Hepatocyte (in vitro differentiated cells): ENCODE results near the gene CYB561. TPM values are rescaled to one million over a fixed set of nuclear protein-coding genes. Genes with fewer than 3 reads are reported as not detected.

ENCODE experiments used
- DNase-seq: peaks from one replicate; pipeline ENCODE4 v3.0.0-alpha.2; 2016; ENCODE audit warnings: low spot score
- H2AFZ ChIP-seq: fragments of 200-600 bp; sonication (generic); 2 replicates; pipeline ENCODE4 v1.6.0; 2016; ENCODE audit warnings: antibody characterized with exemption, mild to moderate bottlenecking
- H3K27ac ChIP-seq: fragments of 200-600 bp; sonication (generic); 2 replicates; pipeline ENCODE4 v1.5.1; 2016; ENCODE audit warnings: mild to moderate bottlenecking
- H3K27me3 ChIP-seq: fragments of 200-600 bp; sonication (generic); 2 replicates; pipeline ENCODE4 v1.6.1; 2016
- H3K36me3 ChIP-seq: fragments of 200-600 bp; sonication (generic); replicated peaks from 2 replicates; pipeline ENCODE4 v1.5.1; 2016; ENCODE audit warnings: low read depth; ENCODE audit not compliant: insufficient read depth
- H3K4me1 ChIP-seq: fragments of 200-600 bp; sonication (generic); 2 replicates; pipeline ENCODE4 v1.5.1; 2016; ENCODE audit warnings: mild to moderate bottlenecking, moderate library complexity; ENCODE audit not compliant: insufficient read depth
- H3K4me2 ChIP-seq: fragments of 200-600 bp; sonication (generic); 2 replicates; pipeline ENCODE4 v1.6.0; 2016
- H3K4me3 ChIP-seq: fragments of 200-600 bp; sonication (generic); 2 replicates; pipeline ENCODE4 v1.5.1; 2016; ENCODE audit warnings: mild to moderate bottlenecking
- H3K79me2 ChIP-seq: fragments of 200-600 bp; sonication (generic); 2 replicates; pipeline ENCODE4 v1.6.0; 2017; ENCODE audit warnings: mild to moderate bottlenecking
- H3K9me2 ChIP-seq: fragments of 200-600 bp; sonication (generic); replicated peaks from 2 replicates; pipeline ENCODE4 v1.6.0; 2017; ENCODE audit warnings: mild to moderate bottlenecking; ENCODE audit not compliant: insufficient read depth
- H3K9me3 ChIP-seq: fragments of 200-600 bp; sonication (generic); 2 replicates; pipeline ENCODE4 v1.5.1; 2016; ENCODE audit warnings: low read depth, mild to moderate bottlenecking
- H4K20me1 ChIP-seq: fragments of 200-600 bp; sonication (generic); 2 replicates; pipeline ENCODE4 v1.6.0; 2016; ENCODE audit warnings: mild to moderate bottlenecking; ENCODE audit not compliant: insufficient read depth, poor library complexity, severe bottlenecking
- CTCF ChIP-seq: fragments of 200-600 bp; sonication (generic); IDR thresholded peaks from 2 replicates; pipeline ENCODE4 v1.5.1; 2016; ENCODE audit warnings: antibody characterized with exemption, mild to moderate bottlenecking; ENCODE audit not compliant: poor library complexity
- EZH2 ChIP-seq: fragments of 200-600 bp; sonication (generic); IDR thresholded peaks from 2 replicates; pipeline ENCODE4 v1.6.1; 2016; ENCODE audit warnings: antibody characterized with exemption, mild to moderate bottlenecking, borderline replicate concordance
- EZH2phosphoT487 ChIP-seq: fragments of 200-600 bp; sonication (generic); IDR thresholded peaks from one replicate; pipeline ENCODE4 v1.6.1; 2018; ENCODE audit warnings: antibody characterized with exemption, mild to moderate bottlenecking, low read depth, moderate library complexity; ENCODE audit not compliant: unreplicated experiment, severe bottlenecking
- WGBS: methylation state at CpG from one replicate; pipeline ENCODE4 v1.1.6; 2016; ENCODE audit warnings: low lambda C conversion rate; ENCODE audit errors: missing lambda C conversion rate; 5-methylcytosine and 5-hydroxymethylcytosine counted together
- polyA plus RNA-seq: library from polyadenylated mRNA; unstranded; fragments of >200 nt; fragmentation: Nextera tagmentation; extraction: Ambion mirVana; gene quantifications from 2 replicates; pipeline ENCODE4 v1.2.1, GENCODE V29; 2016
- total RNA-seq: library from RNA; depleted of rRNA; stranded (reverse); fragments of >200 nt; gene quantifications from 2 replicates; pipeline ENCODE4 v1.2.3, GENCODE V29; 2014

The CYB561 gene
- total and polyA plus RNA-seq, 2 experiments from 2014 or later: 12.9 to 20.2 TPM

GRCh38 chr17:63423251-63423950 lies 22.7 kb downstream of the CYB561 start:
- Histone ChIP-seq H3K9me3 (no peaks in the 10 kb centered on the region), H3K4me1 (no peaks in the 10 kb centered on the region), H4K20me1 (no peaks in the 10 kb centered on the region), H3K36me3 (no peaks in the 10 kb centered on the region), H3K4me2 (no peak overlapping the region), H3K9me2 (no peaks in the 10 kb centered on the region), H3K27ac (no peak overlapping the region), H3K79me2 (no peaks in the 10 kb centered on the region), H3K4me3 (no peak overlapping the region), H2AFZ (no peak overlapping the region), H3K27me3 (no peaks in the 10 kb centered on the region)
- DNase-seq: no peak
- TF ChIP-seq EZH2phosphoT487 (no peak), EZH2 (no peak), CTCF (no peak)
- WGBS: 86% methylated on average over 11 of the region's 11 CpGs

GRCh38 chr17:63421681-63422645 lies 24.1 kb downstream of the CYB561 start:
- Histone ChIP-seq H4K20me1 (no peaks in the 10 kb centered on the region), H3K79me2 (no peaks in the 10 kb centered on the region), H3K36me3 (no peaks in the 10 kb centered on the region), H3K27me3 (no peaks in the 10 kb centered on the region), H2AFZ (no peak overlapping the region), H3K4me1 (no peaks in the 10 kb centered on the region), H3K9me2 (no peaks in the 10 kb centered on the region), H3K9me3 (no peaks in the 10 kb centered on the region), H3K4me2 (no peak overlapping the region), H3K4me3 (no peak overlapping the region), H3K27ac (no peak overlapping the region)
- WGBS: 94% methylated on average over 25 of the region's 25 CpGs
- DNase-seq: no peak
- TF ChIP-seq EZH2 (no peak), EZH2phosphoT487 (no peak), CTCF (no peak)

- Histone ChIP-seq H3K27me3 (no peaks in the 10 kb centered on the region), H4K20me1 (no peaks in the 10 kb centered on the region), H3K79me2 (no peaks in the 10 kb centered on the region), H3K27ac (no peak overlapping the region), H3K4me1 (no peaks in the 10 kb centered on the region), H3K9me2 (no peaks in the 10 kb centered on the region), H2AFZ (no peak overlapping the region), H3K4me3 (no peak overlapping the region), H3K36me3 (no peaks in the 10 kb centered on the region), H3K9me3 (no peaks in the 10 kb centered on the region), H3K4me2 (no peak overlapping the region)
- 98% methylated on average over 25 of the region's 25 CpGs for WGBS
- DNase-seq: no peak
- TF ChIP-seq EZH2phosphoT487 (no peak), CTCF (no peak), EZH2 (no peak)
Observed at GRCh38 chr17:63420868-63421680, 25.0 kb downstream of the CYB561 start.
